Panc1 (cell line): Measurements from ENCODE around the gene AQP5. TPM values are rescaled to one million over a fixed set of nuclear protein-coding genes. Genes with fewer than 3 reads are reported as not detected.

Experiments
- ATAC-seq: fragments of 200-7000 bp; cut with Tn5 transposase; 2 replicates; pipeline ENCODE4 v1.9.1; 2020; ENCODE audit warnings: mild to moderate bottlenecking, moderate library complexity
- BruUV-seq: library from RNA; stranded (reverse); fragments of 400-500 nt; replicated peaks from 2 replicates; lab custom pipeline; 2021; lab: Mats Ljungman, UMichigan
- CTCF ChIA-PET: fragments of 300-600 bp; sonication (Branson Sonifier 250); formaldehyde crosslinking; loops from one replicate; lab custom pipeline; 2022; ENCODE audit warnings: antibody characterized with exemption; lab: Charles Lee
- POLR2A ChIA-PET: fragments of 300-600 bp; sonication (Branson Sonifier 250); formaldehyde crosslinking; loops from one replicate; lab custom pipeline; 2022; ENCODE audit warnings: antibody characterized with exemption; lab: Charles Lee
- DNase-seq: peaks from one replicate; pipeline ENCODE4 v3.0.0-alpha.2; 2010; ENCODE audit warnings: low read depth, low spot score
- H3K27ac ChIP-seq: 2 replicates; pipeline ENCODE4 v1.5.1; 2011; ENCODE audit warnings: mild to moderate bottlenecking, low read length, inconsistent platforms
- H3K27me3 ChIP-seq: fragments of 200-500 bp; sonication (Bioruptor generic); 2 replicates; pipeline ENCODE4 v1.6.0; 2014; ENCODE audit warnings: low read length, inconsistent platforms; ENCODE audit not compliant: control insufficient read depth, insufficient read depth
- H3K36me3 ChIP-seq: fragments of 200-500 bp; sonication (Bioruptor generic); 2 replicates; pipeline ENCODE4 v1.5.1; 2014; ENCODE audit warnings: inconsistent platforms, mild to moderate bottlenecking, low read length, moderate library complexity; ENCODE audit not compliant: control insufficient read depth, insufficient read depth
- H3K4me1 ChIP-seq: 2 replicates; pipeline ENCODE4 v1.5.1; 2011; ENCODE audit warnings: inconsistent platforms, mild to moderate bottlenecking, low read length, moderate library complexity; ENCODE audit not compliant: control insufficient read depth, insufficient read depth
- H3K4me3 ChIP-seq, 2 experiments: 2 replicates each; pipeline ENCODE4 v1.5.1; 2011 to 2012; ENCODE audit warnings: low read depth in 2 of 2, low read length in 2 of 2, mild to moderate bottlenecking in 2 of 2, inconsistent platforms in 1 of 2, moderate library complexity in 1 of 2
- H3K9me3 ChIP-seq: fragments of 200-500 bp; sonication (Bioruptor generic); 2 replicates; pipeline ENCODE4 v1.5.1; 2014; ENCODE audit warnings: low read depth, mild to moderate bottlenecking, inconsistent platforms, low read length, moderate library complexity; ENCODE audit not compliant: control insufficient read depth, insufficient read depth
- POLR2AphosphoS5 ChIP-seq: IDR thresholded peaks from 2 replicates; pipeline ENCODE4 v1.6.1; 2012; ENCODE audit warnings: mild to moderate bottlenecking, low read depth, low read length, moderate library complexity
- REST ChIP-seq, 2 experiments: IDR thresholded peaks; 2 replicates each; pipeline ENCODE4 v1.6.1; 2011 to 2012; ENCODE audit warnings: low read depth in 2 of 2, control low read depth in 1 of 2, low read length in 1 of 2, mild to moderate bottlenecking in 1 of 2, moderate library complexity in 1 of 2; ENCODE audit not compliant: insufficient read depth in 1 of 2
- SIN3A ChIP-seq: IDR thresholded peaks from 2 replicates; pipeline ENCODE4 v1.6.1; 2012; ENCODE audit warnings: low read depth, mild to moderate bottlenecking, low read length, moderate library complexity, borderline replicate concordance; ENCODE audit not compliant: insufficient read depth
- TCF7L2 ChIP-seq: IDR thresholded peaks from 2 replicates; pipeline ENCODE4 v1.6.1; 2011; ENCODE audit warnings: mild to moderate bottlenecking, low read depth, low read length, inconsistent platforms
- in situ Hi-C: cut with HindIII; loops from 2 replicates; pipeline ENCODE4 v1.10.0; 2016; ENCODE audit warnings: low sequenced_read_pairs, low pct_unique_long_range_greater_than_20kb
- intact Hi-C: fragments of 100-400 bp; cut with micrococcal nuclease; formaldehyde crosslinking; loops from one replicate; pipeline ENCODE4 v1.10.0; 2022; ENCODE audit not compliant: unreplicated experiment
- total RNA-seq: library from RNA; stranded (reverse); gene quantifications from one replicate; pipeline ENCODE4 v1.2.1, GENCODE V29; 2021; ENCODE audit not compliant: unreplicated experiment
- TF ChIP-seq, protein P1 (sequence below): fragments of 450-650 bp; IDR thresholded peaks from 2 replicates; pipeline ENCODE4 v1.5.1; 2017; ENCODE audit warnings: mild to moderate bottlenecking

Gene AQP5
- total RNA-seq, 1 experiment from 2014 or later = 0.72 TPM

- ChIA-PET POLR2A (no interaction called here), CTCF (interaction anchor here (0.6 kb wide), 2 partner anchors 66 to 174 kb away, joined by 4 to 5 read pairs; no protein-coding TSS in a partner anchor)
- BruUV-seq = no TSS peak
- no peak for DNase-seq
- TF ChIP-seq POLR2AphosphoS5 (no peak), REST (IDR thresholded peaks at IDR 0.05; ENCODE audit: insufficient read depth in 1 of 2, low read depth in 2 of 2, low read length in 1 of 2) (no peak), TCF7L2 (no peak), SIN3A (no peak)
- TF ChIP-seq, protein P1, sequence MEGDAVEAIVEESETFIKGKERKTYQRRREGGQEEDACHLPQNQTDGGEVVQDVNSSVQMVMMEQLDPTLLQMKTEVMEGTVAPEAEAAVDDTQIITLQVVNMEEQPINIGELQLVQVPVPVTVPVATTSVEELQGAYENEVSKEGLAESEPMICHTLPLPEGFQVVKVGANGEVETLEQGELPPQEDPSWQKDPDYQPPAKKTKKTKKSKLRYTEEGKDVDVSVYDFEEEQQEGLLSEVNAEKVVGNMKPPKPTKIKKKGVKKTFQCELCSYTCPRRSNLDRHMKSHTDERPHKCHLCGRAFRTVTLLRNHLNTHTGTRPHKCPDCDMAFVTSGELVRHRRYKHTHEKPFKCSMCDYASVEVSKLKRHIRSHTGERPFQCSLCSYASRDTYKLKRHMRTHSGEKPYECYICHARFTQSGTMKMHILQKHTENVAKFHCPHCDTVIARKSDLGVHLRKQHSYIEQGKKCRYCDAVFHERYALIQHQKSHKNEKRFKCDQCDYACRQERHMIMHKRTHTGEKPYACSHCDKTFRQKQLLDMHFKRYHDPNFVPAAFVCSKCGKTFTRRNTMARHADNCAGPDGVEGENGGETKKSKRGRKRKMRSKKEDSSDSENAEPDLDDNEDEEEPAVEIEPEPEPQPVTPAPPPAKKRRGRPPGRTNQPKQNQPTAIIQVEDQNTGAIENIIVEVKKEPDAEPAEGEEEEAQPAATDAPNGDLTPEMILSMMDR = no peak
- no peaks in the 10 kb centered on the region for H3K27me3 ChIP-seq
- H3K4me1 ChIP-seq = peaks cover 13% of the 10 kb centered on the region
- no peaks in the 10 kb centered on the region for H3K36me3 ChIP-seq
- no peak for ATAC-seq
- in situ Hi-C loops (no loop called here), intact Hi-C loops (no loop called here)
- no peak overlapping the region for H3K4me3 ChIP-seq
- H3K27ac ChIP-seq = no peak overlapping the region
- H3K9me3 ChIP-seq = no peaks in the 10 kb centered on the region
Measured at GRCh38 chr12:49942512-49942893, 19.2 kb upstream of the AQP5 start.

- POLR2A ChIA-PET = interaction anchor here (0.6 to 0.7 kb wide), 2 partner anchors 15 to 36 kb away, joined by 3 to 6 read pairs; no protein-coding TSS in a partner anchor
- H3K4me3 ChIP-seq = no peak overlapping the region
- no peaks in the 10 kb centered on the region for H3K27me3 ChIP-seq
- CTCF ChIA-PET = no interaction called here
- intact Hi-C loops (no loop called here), in situ Hi-C loops (no loop called here)
- H3K27ac ChIP-seq = no peak overlapping the region
- BruUV-seq = no TSS peak
- ATAC-seq = no peak
- H3K4me1 ChIP-seq = peaks cover 13% of the 10 kb centered on the region
- TF ChIP-seq TCF7L2 = no peak
- no peak for TF ChIP-seq POLR2AphosphoS5
- TF ChIP-seq SIN3A = no peak
- TF ChIP-seq REST (IDR thresholded peaks at IDR 0.05; ENCODE audit: insufficient read depth in 1 of 2, low read depth in 2 of 2, low read length in 1 of 2) = no peak
- TF ChIP-seq, protein P1 = no peak
- H3K9me3 ChIP-seq = no peaks in the 10 kb centered on the region
- no peak for DNase-seq
- H3K36me3 ChIP-seq = no peaks in the 10 kb centered on the region
Measured at GRCh38 chr12:49942921-49943624, 18.6 kb upstream of the AQP5 start.
